Measurements from ENCODE around the gene ZBTB16. TPM values are rescaled to one million over a fixed set of nuclear protein-coding genes. Genes with fewer than 3 reads are reported as not detected.
A peak's percentile ranks its signal among the peaks of the same experiment; 100 is the strongest.

ZBTB16 gene
- total and polyA plus RNA-seq, 8 donors, result 7.9 to 318 (median 55.3) TPM

DNA sequence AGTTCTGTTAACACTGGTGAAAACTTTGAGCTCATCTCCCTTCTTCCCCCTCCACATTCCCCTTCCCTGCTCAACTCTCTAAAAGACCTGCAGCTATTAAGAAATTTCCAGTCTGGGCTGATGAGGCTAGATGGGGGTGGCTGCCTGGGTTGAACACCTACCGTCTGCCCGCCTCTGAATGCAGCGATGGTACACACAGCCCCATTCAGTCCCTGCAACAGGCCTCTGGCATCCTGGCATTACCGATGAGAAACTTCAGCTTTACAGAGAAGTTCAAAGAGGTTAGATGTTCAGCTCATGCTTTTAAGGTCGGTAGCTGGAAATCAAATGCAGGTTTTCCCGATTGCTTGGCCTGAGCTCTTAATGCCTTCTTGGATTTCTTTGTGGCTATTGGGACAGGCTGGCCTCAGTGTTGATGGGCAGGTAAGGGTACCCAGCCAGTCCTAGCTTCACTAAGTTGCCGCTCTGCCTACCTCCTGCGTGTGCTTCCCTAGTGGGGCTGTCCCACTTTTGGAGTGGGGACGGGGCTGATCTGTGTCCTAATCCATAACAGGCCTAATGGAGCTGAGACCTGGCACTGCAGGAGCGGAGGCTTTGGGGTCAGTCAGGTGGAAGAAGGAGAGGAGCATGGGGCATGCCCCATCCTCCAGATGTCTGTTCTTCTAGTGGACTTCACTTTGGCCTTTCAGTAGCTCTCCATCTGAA lies 49.1 kb downstream of the ZBTB16 start:
- H3K27ac ChIP-seq, result peak overlapping the region in 3 of 5 donors; percentile 53 to 74 (median 69)

DNA sequence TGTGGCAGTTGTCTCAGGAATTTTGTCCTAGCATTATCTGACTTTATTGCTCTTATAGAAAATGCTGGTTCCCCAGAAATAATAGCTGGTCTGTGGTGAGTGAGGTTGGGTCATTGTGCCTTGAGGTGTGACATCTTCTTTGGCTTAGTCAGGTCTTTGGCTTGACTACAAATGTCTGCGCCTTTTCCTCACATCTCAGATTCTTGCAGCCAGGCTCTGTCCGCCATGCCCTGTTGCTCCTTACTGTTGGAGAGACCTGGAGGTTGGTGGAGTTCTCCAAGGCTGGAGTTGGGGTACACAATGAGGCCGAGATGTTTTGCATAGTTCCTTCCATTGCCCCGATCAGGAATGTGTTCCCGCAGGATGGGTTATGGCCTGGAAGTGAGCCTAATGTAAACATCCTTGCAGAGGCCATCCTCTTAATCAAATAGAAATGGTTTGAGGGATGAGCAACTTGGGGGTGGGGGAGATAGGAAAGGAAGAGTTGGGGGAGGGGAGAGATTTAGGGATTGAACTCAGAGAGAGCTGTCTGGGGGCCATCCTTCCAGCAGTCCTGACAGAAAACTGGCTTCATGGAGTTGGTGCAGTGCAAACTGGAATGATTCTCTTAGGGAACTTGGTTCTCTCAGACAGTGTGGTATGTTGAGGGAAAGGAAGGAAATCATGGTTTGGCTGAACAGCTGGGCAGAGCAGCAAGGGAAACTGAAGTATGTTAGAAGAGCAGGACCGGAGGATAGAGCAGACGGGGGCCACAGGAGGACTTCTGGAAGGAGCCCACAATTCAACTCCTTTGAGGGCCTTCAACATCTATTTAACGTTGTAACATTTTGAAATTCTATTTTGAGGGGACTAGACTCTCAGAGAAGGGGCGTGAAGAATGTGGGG lies 49.9 kb downstream of the ZBTB16 start:
- Histone ChIP-seq H3K4me3 (peak overlapping the region in 1 of 4 donors; percentile 23), H3K36me3 (peaks cover 0 to 39% (median 14%) of the 10 kb centered on the region in 4 donors), H3K27ac (peak overlapping the region in 4 of 5 donors; percentile 50 to 74 (median 61)), H3K27me3 (no peaks in the 10 kb centered on the region), H3K4me1 (peaks cover 39 to 100% (median 89%) of the 10 kb centered on the region in 4 donors), H3K9me3 (no peaks in the 10 kb centered on the region)
- WGBS, 5 donors, result 68 to 78% (median 74%) methylated on average over 9 of the region's 9 CpGs
- DNase-seq, result no peak
- intact Hi-C loops (cut with DNase I; ENCODE audit: low total_unique reads), result no loop called here
- TF ChIP-seq POLR2A (IDR thresholded peaks at IDR 0.05) (no peak), EP300 (IDR thresholded peaks at IDR 0.05) (no peak), POLR2AphosphoS5 (IDR thresholded peaks at IDR 0.05) (no peak), CTCF (IDR thresholded peaks at IDR 0.05) (no peak)

More for the DNA sequence above, 49.1 kb downstream of the ZBTB16 start:
- H3K27me3 ChIP-seq, result no peaks in the 10 kb centered on the region
- no peaks in the 10 kb centered on the region for H3K9me3 ChIP-seq
- peaks cover 0 to 41% (median 14%) of the 10 kb centered on the region in 4 donors for H3K36me3 ChIP-seq
- peaks cover 42 to 100% (median 90%) of the 10 kb centered on the region in 4 donors for H3K4me1 ChIP-seq
- TF ChIP-seq POLR2AphosphoS5 (IDR thresholded peaks at IDR 0.05), result no peak
- TF ChIP-seq CTCF (IDR thresholded peaks at IDR 0.05), result no peak
- no peak for TF ChIP-seq POLR2A (IDR thresholded peaks at IDR 0.05)
- TF ChIP-seq EP300 (IDR thresholded peaks at IDR 0.05), result no peak
- H3K4me3 ChIP-seq, result peak overlapping the region in 1 of 4 donors; percentile 23
- 88 to 95% (median 92%) methylated on average over 10 of the region's 10 CpGs for WGBS, 5 donors
- DNase-seq, result no peak
- intact Hi-C loops (cut with DNase I; ENCODE audit: low total_unique reads), result no loop called here

DNA sequence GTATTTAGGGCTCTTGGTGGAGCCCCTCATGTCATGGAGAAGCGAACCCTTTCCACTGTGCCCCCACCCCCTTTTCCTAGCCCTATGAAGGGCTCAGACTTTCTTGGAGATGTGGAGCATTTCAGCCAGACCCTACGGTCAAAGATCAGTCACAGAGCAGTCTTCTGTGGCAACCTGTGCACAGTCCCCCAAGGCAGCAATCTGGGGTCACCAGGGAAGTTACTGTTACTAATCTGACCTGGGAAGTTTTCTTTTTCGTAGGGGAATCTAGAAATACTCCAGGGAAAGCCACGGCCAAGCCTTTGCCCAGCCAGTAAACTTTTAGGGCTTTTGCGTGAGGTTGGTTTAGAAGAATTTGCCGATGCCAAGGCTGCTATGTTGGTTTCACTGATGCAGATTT lies 50.6 kb downstream of the ZBTB16 start:
- Histone ChIP-seq H3K36me3 (peaks cover 0 to 33% (median 10%) of the 10 kb centered on the region in 4 donors), H3K27ac (peak overlapping the region; percentile 50 to 74 (median 58)), H3K4me1 (peaks cover 45 to 100% (median 90%) of the 10 kb centered on the region in 4 donors), H3K4me3 (peak overlapping the region in 1 of 4 donors; percentile 17), H3K9me3 (no peaks in the 10 kb centered on the region), H3K27me3 (no peaks in the 10 kb centered on the region)
- DNase-seq, result no peak
- TF ChIP-seq CTCF (IDR thresholded peaks at IDR 0.05) (no peak), EP300 (IDR thresholded peaks at IDR 0.05) (no peak), POLR2A (IDR thresholded peaks at IDR 0.05) (no peak), POLR2AphosphoS5 (IDR thresholded peaks at IDR 0.05) (no peak)
- intact Hi-C loops (cut with DNase I; ENCODE audit: low total_unique reads), result no loop called here
- 89 to 94% (median 91%) methylated on average over 6 of the region's 6 CpGs for WGBS, 5 donors

All from stomach (tissue), 9 donors.